ENCODE measurements around the gene C1orf21. TPM values are rescaled to one million over a fixed set of nuclear protein-coding genes. Genes with fewer than 3 reads are reported as not detected.

C1orf21 gene
- total RNA-seq, 1 donor from 2014 or later: 15.6 TPM

DNA sequence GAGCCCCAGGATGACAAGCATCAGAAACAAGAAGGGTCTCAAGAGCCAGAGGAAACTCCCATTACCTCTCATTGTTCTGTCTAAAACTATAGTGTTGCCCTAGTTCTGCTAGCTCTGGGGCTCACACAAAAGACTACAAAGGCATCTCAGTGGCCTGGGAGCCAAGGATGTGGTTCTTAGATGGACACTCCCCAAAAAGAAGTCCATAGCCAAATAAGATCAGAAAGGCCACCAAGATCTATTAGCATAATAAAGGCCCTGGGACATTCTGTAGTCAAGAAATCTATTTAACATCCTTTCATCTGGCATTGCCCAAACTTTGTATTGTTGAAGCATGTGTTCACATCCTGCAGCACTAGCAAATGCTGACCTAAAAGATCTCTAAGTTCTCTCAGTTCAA lies 268.4 kb downstream of the C1orf21 start:
- Mint-ChIP-seq H3K4me1 (ENCODE audit: low read depth) (peaks cover 14% of the 10 kb centered on the region), H3K27ac (ENCODE audit: unreplicated experiment) (no peak overlapping the region), H3K36me3 (ENCODE audit: low read depth) (no peaks in the 10 kb centered on the region), H3K9me3 (ENCODE audit: low read depth) (peaks cover 5% of the 10 kb centered on the region), H3K27me3 (ENCODE audit: low read depth) (no peaks in the 10 kb centered on the region), H3K4me3 (ENCODE audit: unreplicated experiment) (no peak overlapping the region)
- no peak for DNase-seq (ENCODE audit: low spot score)
- TF ChIP-seq, protein P1, sequence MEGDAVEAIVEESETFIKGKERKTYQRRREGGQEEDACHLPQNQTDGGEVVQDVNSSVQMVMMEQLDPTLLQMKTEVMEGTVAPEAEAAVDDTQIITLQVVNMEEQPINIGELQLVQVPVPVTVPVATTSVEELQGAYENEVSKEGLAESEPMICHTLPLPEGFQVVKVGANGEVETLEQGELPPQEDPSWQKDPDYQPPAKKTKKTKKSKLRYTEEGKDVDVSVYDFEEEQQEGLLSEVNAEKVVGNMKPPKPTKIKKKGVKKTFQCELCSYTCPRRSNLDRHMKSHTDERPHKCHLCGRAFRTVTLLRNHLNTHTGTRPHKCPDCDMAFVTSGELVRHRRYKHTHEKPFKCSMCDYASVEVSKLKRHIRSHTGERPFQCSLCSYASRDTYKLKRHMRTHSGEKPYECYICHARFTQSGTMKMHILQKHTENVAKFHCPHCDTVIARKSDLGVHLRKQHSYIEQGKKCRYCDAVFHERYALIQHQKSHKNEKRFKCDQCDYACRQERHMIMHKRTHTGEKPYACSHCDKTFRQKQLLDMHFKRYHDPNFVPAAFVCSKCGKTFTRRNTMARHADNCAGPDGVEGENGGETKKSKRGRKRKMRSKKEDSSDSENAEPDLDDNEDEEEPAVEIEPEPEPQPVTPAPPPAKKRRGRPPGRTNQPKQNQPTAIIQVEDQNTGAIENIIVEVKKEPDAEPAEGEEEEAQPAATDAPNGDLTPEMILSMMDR (IDR thresholded peaks at IDR 0.05): no peak

DNA sequence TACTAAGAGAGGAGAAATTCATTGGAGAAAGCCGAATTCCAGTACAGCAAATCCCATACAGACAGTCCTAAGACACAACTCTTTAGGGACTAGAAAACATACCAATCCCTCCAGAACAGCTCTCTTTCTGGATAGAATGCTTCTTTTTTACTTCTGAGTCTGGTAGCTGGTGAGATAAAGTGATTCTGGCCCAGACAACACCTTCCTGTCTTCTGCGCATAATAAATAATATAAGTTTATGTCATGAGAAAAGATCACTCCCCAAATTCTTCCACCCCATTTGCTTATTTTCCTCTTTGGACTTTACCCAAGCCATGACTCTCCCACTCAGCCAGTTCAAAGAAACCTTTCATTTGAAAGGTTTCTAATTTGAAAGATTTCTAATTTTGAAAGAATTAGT lies 269.4 kb downstream of the C1orf21 start:
- TF ChIP-seq, protein P1 (IDR thresholded peaks at IDR 0.05): no peak
- no peak overlapping the region for H3K27ac Mint-ChIP-seq (ENCODE audit: unreplicated experiment)

DNA sequence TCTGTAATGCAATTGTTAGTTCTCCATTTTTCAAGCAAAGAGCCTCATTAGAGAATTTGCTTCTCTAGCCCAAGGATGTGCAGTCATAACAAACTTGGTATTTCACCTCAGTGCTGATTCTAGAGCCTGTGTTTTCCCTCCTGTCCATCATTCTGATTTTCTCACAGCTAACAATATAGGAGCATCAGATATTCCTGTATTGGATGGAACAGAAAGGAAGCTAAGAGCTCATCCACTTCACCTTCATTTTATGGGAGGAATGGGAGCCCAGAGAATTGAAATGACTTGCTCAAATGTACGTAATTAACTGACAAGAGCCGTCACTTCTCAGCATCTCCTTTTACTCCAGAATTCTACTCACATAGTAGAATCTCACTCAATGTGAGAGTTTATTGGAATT lies 271.2 kb downstream of the C1orf21 start:
- no peak for DNase-seq (ENCODE audit: low spot score)
- Mint-ChIP-seq H3K4me3 (ENCODE audit: unreplicated experiment) (no peak overlapping the region), H3K9me3 (ENCODE audit: low read depth) (no peaks in the 10 kb centered on the region), H3K36me3 (ENCODE audit: low read depth) (no peaks in the 10 kb centered on the region), H3K27ac (ENCODE audit: unreplicated experiment) (no peak overlapping the region), H3K4me1 (ENCODE audit: low read depth) (peaks cover 13% of the 10 kb centered on the region), H3K27me3 (ENCODE audit: low read depth) (no peaks in the 10 kb centered on the region)
- TF ChIP-seq, protein P1 (IDR thresholded peaks at IDR 0.05): no peak

More for the DNA sequence above, 269.4 kb downstream of the C1orf21 start:
- no peaks in the 10 kb centered on the region for H3K27me3 Mint-ChIP-seq (ENCODE audit: low read depth)
- H3K36me3 Mint-ChIP-seq (ENCODE audit: low read depth): no peaks in the 10 kb centered on the region
- DNase-seq (ENCODE audit: low spot score): no peak
- H3K4me3 Mint-ChIP-seq (ENCODE audit: unreplicated experiment): no peak overlapping the region
- H3K9me3 Mint-ChIP-seq (ENCODE audit: low read depth): peaks cover 5% of the 10 kb centered on the region
- H3K4me1 Mint-ChIP-seq (ENCODE audit: low read depth): peaks cover 13% of the 10 kb centered on the region

DNA sequence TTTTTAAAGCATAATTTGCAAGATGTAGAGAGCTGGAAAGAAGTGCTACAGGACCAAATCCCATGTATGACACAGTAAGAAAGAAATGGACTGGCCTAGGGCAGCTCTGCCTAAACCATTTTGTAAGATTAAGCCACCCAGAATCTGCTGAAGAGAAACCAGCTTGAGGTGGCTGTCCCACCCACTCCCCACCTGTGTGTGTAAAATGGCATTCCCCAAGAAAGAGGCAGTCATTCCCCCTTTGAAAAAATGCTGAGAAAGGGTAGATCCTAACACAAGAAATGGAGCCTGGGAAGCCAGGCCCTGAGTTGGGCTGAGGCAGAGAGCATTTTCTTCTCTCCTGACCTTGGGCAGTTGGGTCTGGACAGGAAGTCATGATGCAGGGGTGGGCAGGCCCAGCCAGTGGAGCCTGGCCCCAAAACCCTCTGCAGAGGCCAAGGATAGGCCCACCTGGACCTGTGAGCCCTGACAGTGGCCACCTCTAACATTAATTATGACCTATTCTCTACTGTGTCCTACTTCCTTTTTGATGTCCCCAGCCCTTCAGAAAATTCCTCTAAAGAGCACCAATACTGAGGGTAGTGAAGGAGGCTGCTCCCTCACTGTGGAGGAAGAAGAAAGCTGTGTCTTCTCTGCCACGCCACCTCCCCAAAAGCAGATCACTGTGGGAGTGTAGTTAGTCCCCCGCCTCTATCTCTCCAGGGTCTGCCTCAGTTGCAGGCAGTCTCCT lies 273.8 kb downstream of the C1orf21 start:
- Mint-ChIP-seq H3K4me3 (ENCODE audit: unreplicated experiment) (no peak overlapping the region), H3K9me3 (ENCODE audit: low read depth) (no peaks in the 10 kb centered on the region), H3K27ac (ENCODE audit: unreplicated experiment) (no peak overlapping the region), H3K36me3 (ENCODE audit: low read depth) (no peaks in the 10 kb centered on the region), H3K27me3 (ENCODE audit: low read depth) (peaks cover 4% of the 10 kb centered on the region), H3K4me1 (ENCODE audit: low read depth) (peaks cover 16% of the 10 kb centered on the region)
- TF ChIP-seq, protein P1 (IDR thresholded peaks at IDR 0.05): no peak
- no peak for DNase-seq (ENCODE audit: low spot score)

DNA sequence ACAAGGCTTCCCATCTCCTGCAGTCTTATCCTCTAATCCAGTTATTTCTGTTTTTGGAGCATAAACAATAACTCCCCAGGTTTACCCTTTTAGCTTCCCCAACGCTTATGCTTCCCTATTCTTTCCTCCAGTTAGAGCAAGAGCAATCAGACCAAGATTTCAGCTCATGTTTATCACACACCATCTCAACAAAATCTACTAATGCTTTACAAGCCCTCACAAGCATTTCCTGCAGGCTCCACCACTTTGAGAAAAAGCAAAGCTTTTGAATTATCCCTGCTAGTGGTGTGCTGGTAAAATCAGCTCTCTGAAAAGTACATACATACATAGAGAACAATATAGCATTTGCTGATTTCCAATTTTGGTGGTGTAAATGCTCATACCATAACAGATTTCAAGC lies 275.0 kb downstream of the C1orf21 start:
- Mint-ChIP-seq H3K36me3 (ENCODE audit: low read depth) (no peaks in the 10 kb centered on the region), H3K27ac (ENCODE audit: unreplicated experiment) (no peak overlapping the region), H3K9me3 (ENCODE audit: low read depth) (no peaks in the 10 kb centered on the region), H3K27me3 (ENCODE audit: low read depth) (peaks cover 4% of the 10 kb centered on the region), H3K4me1 (ENCODE audit: low read depth) (peaks cover 16% of the 10 kb centered on the region), H3K4me3 (ENCODE audit: unreplicated experiment) (no peak overlapping the region)
- no peak for DNase-seq (ENCODE audit: low spot score)
- TF ChIP-seq, protein P1 (IDR thresholded peaks at IDR 0.05): no peak
